EH (cell line): ENCODE data around the gene PRAMEF12.
"Not testable (repeated sequence)": the region's sequence is repeated elsewhere in the genome, so short reads cannot be mapped to it uniquely, and the experiment has no call there.

ENCODE experiments used
- DNase-seq: peaks from one replicate; pipeline ENCODE4 v3.0.0-alpha.2; 2015; ENCODE audit warnings: low read depth

PRAMEF12 gene

GRCh38 chr1:12770620-12771019, 2.9 kb upstream of the PRAMEF12 start:
- no peak for DNase-seq

- DNase-seq = no peak
These were observed 2.4 kb upstream of the PRAMEF12 start for GRCh38 chr1:12771186-12771585.

- DNase-seq = no peak
These were observed 1.0 kb upstream of the PRAMEF12 start for GRCh38 chr1:12772520-12772919.

GRCh38 chr1:12774801-12775345, 1.3 kb downstream of the PRAMEF12 start:
- no peak for DNase-seq

GRCh38 chr1:12775443-12775842, 1.9 kb downstream of the PRAMEF12 start:
- DNase-seq = no peak

GRCh38 chr1:12776801-12777557, 3.4 kb downstream of the PRAMEF12 start:
- no peak for DNase-seq

- no peak for DNase-seq
These were observed 4.5 kb downstream of the PRAMEF12 start for GRCh38 chr1:12778061-12778460.

GRCh38 chr1:12778907-12779306, 5.4 kb downstream of the PRAMEF12 start:
- peak; percentile 3 for DNase-seq

- DNase-seq = not testable (repeated sequence)
These were observed 8.0 kb downstream of the PRAMEF12 start for GRCh38 chr1:12781488-12781887.

- peak; percentile 7 for DNase-seq
These were observed 10.2 kb downstream of the PRAMEF12 start for GRCh38 chr1:12783783-12784182.

- DNase-seq = not testable (repeated sequence)
These were observed 11.2 kb downstream of the PRAMEF12 start for GRCh38 chr1:12784729-12785128.

GRCh38 chr1:12791097-12791496, 17.6 kb downstream of the PRAMEF12 start, which contains the start of gene PRAMEF1:
TSS of gene PRAMEF1 (plus strand) at chr1:12791397. CDS start at chr1:12793228, 1,831 bp downstream.
- DNase-seq = not testable (repeated sequence)

GRCh38 chr1:12798911-12799310, 25.4 kb downstream of the PRAMEF12 start:
- no peak for DNase-seq

GRCh38 chr1:12799730-12800129, 26.2 kb downstream of the PRAMEF12 start:
- DNase-seq = no peak

- DNase-seq = no peak
These were observed 36.4 kb downstream of the PRAMEF12 start for GRCh38 chr1:12809933-12810332.

- DNase-seq = peak; percentile 57
These were observed 37.3 kb downstream of the PRAMEF12 start for GRCh38 chr1:12810691-12811408.

GRCh38 chr1:12811409-12811784, 37.9 kb downstream of the PRAMEF12 start:
- no peak for DNase-seq

GRCh38 chr1:12819061-12819460, 45.5 kb downstream of the PRAMEF12 start:
- DNase-seq = not testable (repeated sequence)
